Mucosa of descending colon (tissue), 3 donors: Measurements from ENCODE around the gene OTUD5. TPM values are rescaled to one million over a fixed set of nuclear protein-coding genes. Genes with fewer than 3 reads are reported as not detected.

Source experiments
- ATAC-seq: fragments of 200-7000 bp; cut with Tn5 transposase; one replicate; pipeline ENCODE4 v1.9.1; 2020; ENCODE audit warnings: mild to moderate bottlenecking, moderate library complexity
- DNase-seq, 3 donors: peaks; one replicate each; pipeline ENCODE4 v3.0.0-alpha.2; 2020
- H3K36me3 ChIP-seq: fragments of 200-600 bp; one replicate; pipeline ENCODE4 v1.8.0; 2021; ENCODE audit warnings: low read depth, mild to moderate bottlenecking
- H3K4me1 ChIP-seq: fragments of 200-600 bp; one replicate; pipeline ENCODE4 v1.8.0; 2021; ENCODE audit warnings: low read depth, mild to moderate bottlenecking
- H3K4me3 ChIP-seq: fragments of 200-600 bp; one replicate; pipeline ENCODE4 v1.8.0; 2021; ENCODE audit warnings: mild to moderate bottlenecking
- H3K9me3 ChIP-seq: fragments of 200-600 bp; one replicate; pipeline ENCODE4 v1.8.0; 2021; ENCODE audit warnings: mild to moderate bottlenecking
- intact Hi-C, 2 donors: fragments of 100-400 bp; cut with DNase I in 1 of 2; cut with micrococcal nuclease in 1 of 2; formaldehyde crosslinking; loops; one replicate each; pipeline versions ENCODE4 v1.11.0 to v1.11.1; 2022; cut with DNase I, micrococcal nuclease
- total RNA-seq, 3 donors: library from RNA; stranded (reverse); fragmentation: NEBNext Ultra II Directional in 2 of 3; extraction: Animal tissue kit (Norgen Biotek cat#: 25700) in 2 of 3; gene quantifications; one replicate each; pipeline versions ENCODE4 v1.2.1 to v1.2.4, GENCODE V29; 2021 to 2023
- TF ChIP-seq, protein P1 (sequence below): fragments of 200-600 bp; IDR thresholded peaks from one replicate; pipeline ENCODE4 v1.8.0; 2022; ENCODE audit warnings: antibody characterized with exemption, mild to moderate bottlenecking
- donor health status: DM: no; HTN: no; CAD: no; lungs with moderate emphysema.
- donor health status: DM: no; HTN: no; CAD: no.
- donor health status: DM: no; HTN: yes; CAD: no.

The OTUD5 gene
- total RNA-seq, 3 donors from 2014 or later = 43.6 to 56.5 (median 52.5) TPM

DNA sequence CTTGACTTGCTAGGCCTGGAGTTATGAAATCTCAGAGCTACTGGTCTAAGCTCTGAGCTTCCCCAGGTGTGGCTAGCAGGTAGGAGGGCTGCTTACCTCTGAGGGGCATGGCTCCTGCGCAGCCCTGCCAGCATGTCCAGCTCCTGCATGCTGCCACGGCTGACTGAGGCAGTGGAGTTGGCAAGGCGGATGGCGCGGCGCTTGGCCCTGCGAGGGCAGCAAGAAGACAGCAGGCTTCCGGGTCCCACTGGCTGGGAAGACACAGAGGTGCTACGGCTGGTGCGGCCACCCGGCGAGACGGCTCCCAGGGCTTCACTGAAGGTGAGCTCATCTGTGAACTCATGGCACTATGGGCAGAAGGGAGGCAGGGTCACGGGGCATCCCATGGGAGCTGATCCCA is 8.6 kb upstream of the OTUD5 start:
- H3K36me3 ChIP-seq = no peaks in the 10 kb centered on the region
- no peaks in the 10 kb centered on the region for H3K4me1 ChIP-seq
- no peak for ATAC-seq
- TF ChIP-seq, protein P1, sequence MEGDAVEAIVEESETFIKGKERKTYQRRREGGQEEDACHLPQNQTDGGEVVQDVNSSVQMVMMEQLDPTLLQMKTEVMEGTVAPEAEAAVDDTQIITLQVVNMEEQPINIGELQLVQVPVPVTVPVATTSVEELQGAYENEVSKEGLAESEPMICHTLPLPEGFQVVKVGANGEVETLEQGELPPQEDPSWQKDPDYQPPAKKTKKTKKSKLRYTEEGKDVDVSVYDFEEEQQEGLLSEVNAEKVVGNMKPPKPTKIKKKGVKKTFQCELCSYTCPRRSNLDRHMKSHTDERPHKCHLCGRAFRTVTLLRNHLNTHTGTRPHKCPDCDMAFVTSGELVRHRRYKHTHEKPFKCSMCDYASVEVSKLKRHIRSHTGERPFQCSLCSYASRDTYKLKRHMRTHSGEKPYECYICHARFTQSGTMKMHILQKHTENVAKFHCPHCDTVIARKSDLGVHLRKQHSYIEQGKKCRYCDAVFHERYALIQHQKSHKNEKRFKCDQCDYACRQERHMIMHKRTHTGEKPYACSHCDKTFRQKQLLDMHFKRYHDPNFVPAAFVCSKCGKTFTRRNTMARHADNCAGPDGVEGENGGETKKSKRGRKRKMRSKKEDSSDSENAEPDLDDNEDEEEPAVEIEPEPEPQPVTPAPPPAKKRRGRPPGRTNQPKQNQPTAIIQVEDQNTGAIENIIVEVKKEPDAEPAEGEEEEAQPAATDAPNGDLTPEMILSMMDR = no peak
- no peaks in the 10 kb centered on the region for H3K9me3 ChIP-seq
- intact Hi-C loops = no loop called here
- no peak for DNase-seq
- H3K4me3 ChIP-seq = no peak overlapping the region

DNA sequence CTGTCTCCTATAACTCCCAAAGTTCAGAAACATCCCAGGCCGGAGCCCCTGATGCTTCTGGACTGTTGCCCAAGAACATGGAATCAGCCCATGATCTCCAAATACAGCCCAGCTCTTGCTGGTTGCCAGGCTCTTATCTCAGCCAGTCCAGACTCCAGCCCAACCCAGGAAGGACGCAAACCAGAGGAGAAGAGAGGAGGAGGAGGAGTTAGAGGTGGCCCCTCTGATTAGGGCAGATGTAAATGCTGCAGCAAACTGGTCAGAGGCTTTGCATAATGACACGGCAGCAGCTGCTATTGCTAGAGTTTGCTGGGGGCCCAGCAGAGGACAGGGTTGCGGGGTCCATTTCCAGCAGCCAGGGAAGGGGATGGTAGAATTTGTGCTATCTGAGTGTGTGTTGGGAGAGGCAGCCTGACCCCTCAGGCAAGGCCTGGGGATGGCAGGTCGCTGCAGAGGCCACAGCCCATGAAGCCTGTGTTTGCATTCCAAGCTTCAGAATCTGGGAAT is 4.2 kb upstream of the OTUD5 start:
- no peak for DNase-seq

GRCh38 chrX:48960291-48960690 is 2.9 kb upstream of the OTUD5 start:
- TF ChIP-seq, protein P1 = no peak
- no peaks in the 10 kb centered on the region for H3K4me1 ChIP-seq
- H3K36me3 ChIP-seq = no peaks in the 10 kb centered on the region
- intact Hi-C loops = no loop called here
- no peaks in the 10 kb centered on the region for H3K9me3 ChIP-seq
- DNase-seq = no peak
- no peak overlapping the region for H3K4me3 ChIP-seq
- ATAC-seq = no peak

More for the DNA sequence above, 4.2 kb upstream of the OTUD5 start:
- H3K9me3 ChIP-seq = no peaks in the 10 kb centered on the region
- intact Hi-C loops = no loop called here
- no peaks in the 10 kb centered on the region for H3K36me3 ChIP-seq
- no peak for ATAC-seq
- TF ChIP-seq, protein P1 = no peak
- no peak overlapping the region for H3K4me3 ChIP-seq
- no peaks in the 10 kb centered on the region for H3K4me1 ChIP-seq

GRCh38 chrX:48958635-48959094 is 1.3 kb upstream of the OTUD5 start:
- Histone ChIP-seq H3K9me3 (no peaks in the 10 kb centered on the region), H3K4me3 (peak overlapping the region; percentile 11), H3K36me3 (no peaks in the 10 kb centered on the region), H3K4me1 (peaks cover 2% of the 10 kb centered on the region)
- intact Hi-C loops = no loop called here
- TF ChIP-seq, protein P1 = no peak
- ATAC-seq = peak; percentile 4
- peak in 2 of 3 donors; percentile 48 to 65 for DNase-seq

GRCh38 chrX:48957827-48958634 is 624 bp upstream of the OTUD5 start:
- Histone ChIP-seq H3K36me3 (no peaks in the 10 kb centered on the region), H3K4me1 (peaks cover 3% of the 10 kb centered on the region), H3K4me3 (peak overlapping the region; percentile 48), H3K9me3 (no peaks in the 10 kb centered on the region)
- TF ChIP-seq, protein P1 = no peak
- intact Hi-C loops = no loop called here
- DNase-seq = peak; percentile 93 to 98 (median 93)
- peak; percentile 90 for ATAC-seq
